Anterior cingulate cortex (tissue), 58 donors: ENCODE results near the gene ARAP1.

Experiments used
- DNase-seq, 58 donors: peaks; one replicate each; lab custom pipeline; 2025; lab: John Stamatoyannopoulos, UW

ARAP1 gene

GRCh38 chr11:72688929-72689328, 63.3 kb downstream of the ARAP1 start:
- DNase-seq = no peak

- no peak for DNase-seq
Measured at GRCh38 chr11:72688486-72688885, 63.7 kb downstream of the ARAP1 start.

DNA sequence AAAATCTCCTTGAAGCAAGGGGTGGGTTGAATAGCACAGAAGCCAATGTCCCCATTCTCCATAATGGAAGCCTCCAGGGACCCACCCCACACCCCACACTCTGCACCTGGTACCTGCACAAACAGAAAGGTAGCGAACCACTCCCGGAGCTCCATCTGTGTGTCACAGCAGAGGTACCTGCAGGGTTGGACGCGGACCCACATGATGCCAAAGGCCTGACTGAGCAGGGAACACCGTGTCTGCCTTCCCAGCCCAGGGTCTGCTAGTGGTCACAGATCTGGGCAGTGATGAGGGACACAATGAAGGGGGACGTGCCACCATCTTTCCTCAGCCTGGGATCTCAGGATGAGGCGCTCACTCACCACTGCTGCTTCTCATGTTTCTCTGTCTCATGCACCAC, 64.9 kb downstream of the ARAP1 start:
- DNase-seq = no peak

DNA sequence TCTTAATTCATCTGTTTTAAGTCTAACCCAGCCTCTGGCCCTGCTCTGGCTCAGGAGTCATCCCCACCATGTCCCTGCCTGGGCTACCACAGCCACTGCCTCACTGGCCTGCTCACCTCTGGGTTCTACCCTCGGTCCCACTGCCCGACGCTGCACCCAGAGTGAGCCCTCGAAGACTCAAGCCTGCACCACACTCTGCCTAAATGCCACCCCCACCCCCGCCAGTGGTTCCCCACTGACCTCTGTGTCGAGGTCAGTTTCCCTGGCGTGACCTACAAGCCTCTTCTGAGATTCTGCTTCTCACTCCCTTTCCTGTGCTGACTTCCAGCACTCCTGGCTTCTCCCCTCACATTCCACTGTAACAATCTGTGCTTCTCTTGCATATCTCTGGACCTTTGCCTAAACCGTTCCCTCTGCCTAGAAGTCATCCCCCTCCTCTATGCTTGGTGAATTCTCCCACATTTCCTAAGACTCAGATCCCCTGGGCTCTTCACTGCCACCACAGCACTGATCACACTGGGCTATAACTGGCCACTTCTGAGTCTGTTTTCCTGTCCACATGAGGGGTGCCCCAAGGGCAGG, 65.5 kb downstream of the ARAP1 start:
- no peak for DNase-seq

GRCh38 chr11:72685560-72686480, 66.4 kb downstream of the ARAP1 start:
- DNase-seq = no peak

DNA sequence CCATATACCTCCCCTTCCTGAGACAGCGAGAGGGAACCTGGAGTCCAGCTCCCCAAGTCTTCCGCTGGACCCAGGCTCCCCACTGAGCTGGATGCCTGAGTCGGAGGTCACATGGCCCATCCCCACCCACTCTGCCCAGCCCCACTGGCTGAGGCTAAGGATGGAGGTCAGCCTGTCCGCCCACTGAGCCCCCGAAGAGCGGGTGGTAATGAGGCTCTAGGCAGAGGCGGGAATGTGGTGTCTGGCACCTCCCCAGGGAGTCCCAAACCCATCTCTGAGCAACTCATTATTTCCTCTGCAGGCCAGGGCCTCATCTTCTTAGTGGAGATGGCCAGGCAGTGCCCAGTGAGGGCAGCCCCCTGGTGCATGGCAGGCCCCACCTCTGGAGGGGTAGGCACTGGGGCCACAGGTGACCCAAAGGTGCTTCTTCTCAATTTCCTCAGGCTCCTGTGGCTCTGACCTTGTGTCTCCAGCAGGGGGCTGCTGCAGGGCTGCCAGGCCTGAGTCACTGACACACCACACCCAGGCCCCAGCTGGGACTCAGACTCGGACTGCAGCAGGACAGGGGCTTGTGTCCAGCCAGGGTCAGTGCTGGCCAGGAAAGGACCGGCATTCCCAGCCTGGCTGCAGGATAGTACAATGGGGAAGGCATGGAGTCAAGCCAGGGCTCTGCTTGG, 67.8 kb downstream of the ARAP1 start:
- DNase-seq = peak in 2 of 58 donors; percentile 18 to 43

- peak in 54 of 58 donors; percentile 11 to 82 (median 42) for DNase-seq
Measured at GRCh38 chr11:72683782-72684200, 68.4 kb downstream of the ARAP1 start.

DNA sequence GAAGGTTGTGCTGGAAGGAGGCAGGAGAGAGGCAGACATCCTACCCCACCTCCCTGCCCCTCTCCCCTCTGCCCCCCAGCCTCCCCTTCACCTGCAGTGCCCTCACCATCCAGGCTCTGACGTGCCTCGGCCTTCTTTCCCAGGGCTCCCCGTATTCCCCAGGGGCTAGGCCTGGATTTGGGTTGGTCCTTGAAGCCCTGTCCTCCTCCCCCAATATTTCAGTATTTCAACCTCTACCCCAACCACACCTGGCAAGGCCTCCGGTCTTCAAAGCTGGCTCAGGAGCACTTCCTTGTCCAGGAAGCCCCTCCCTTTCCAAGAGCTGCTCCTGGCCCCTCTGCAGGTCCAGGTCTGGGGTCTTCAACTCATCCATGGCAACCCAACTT, 69.4 kb downstream of the ARAP1 start:
- no peak for DNase-seq

DNA sequence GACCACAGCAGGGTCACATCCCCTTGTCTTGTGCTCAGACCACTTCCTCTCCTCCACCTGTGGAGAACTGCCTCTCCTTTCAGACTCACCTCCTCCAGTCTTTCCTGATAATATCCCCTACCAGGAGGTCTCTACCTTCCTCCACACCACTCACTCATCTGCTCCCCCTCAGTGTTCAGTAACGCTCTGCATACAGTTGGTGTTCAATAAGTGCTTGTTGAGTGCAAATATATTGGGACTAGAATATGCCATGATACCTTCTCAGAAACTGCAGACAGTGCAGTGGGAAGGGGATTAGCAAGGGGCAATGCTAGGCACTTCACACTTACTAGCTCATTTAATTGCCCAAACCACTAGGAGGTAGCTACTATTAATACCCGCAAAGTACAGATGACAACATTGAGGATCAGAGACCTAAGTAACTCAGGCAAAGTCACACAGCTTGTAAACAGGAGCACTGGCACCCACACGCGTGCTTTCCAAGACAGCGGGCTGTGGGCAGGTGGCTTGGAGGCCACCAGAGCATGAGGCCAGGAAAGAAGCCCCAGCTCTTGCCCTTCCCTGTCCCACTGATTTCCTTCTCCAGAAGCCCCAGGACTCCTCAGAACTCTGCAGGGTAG, 69.9 kb downstream of the ARAP1 start:
- no peak for DNase-seq

- peak in 42 of 58 donors; percentile 19 to 83 (median 48) for DNase-seq
Measured at GRCh38 chr11:72681226-72682153, 70.7 kb downstream of the ARAP1 start.

- peak in 1 of 58 donors; percentile 21 for DNase-seq
Measured at GRCh38 chr11:72680624-72681158, 71.5 kb downstream of the ARAP1 start.

DNA sequence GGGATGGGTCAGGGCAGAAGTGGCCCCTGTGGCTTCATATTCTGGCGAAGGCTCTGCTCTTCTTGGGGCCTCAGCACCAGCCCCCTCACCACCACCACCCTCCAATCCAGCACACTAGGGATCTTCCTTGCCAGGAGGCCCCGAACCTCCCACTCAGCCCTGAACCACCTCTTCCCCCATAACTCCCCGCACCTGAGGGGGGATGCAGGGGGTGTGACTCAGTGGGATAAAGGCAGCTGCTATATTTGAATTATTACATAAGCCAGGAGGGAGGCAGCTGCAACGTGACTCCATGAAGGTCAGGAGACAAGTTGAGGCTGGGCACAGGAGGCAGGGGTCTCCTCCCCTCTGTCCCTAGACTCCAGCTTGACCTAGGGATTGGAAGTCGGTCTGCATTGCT, 72.3 kb downstream of the ARAP1 start:
- peak in 1 of 58 donors; percentile 13 for DNase-seq

DNA sequence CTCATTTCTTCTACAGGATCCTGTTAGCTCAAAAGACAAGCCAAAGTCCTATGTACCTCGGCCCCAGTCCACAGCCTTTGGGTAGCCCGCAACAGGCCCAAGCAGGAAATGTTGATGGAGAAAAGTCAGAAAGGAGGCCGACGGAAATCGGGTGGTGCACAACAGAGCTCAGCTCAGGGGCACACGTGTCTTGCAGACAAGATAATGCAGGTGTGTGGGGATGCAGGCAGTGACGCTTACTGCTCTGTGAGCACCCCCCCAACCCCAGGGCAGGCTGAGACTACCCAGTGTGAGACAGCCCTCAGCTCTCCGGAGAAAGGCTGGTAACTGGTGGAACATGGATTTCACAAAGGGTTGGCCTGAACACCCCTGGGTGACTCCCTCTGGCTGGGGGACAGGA, 73.7 kb downstream of the ARAP1 start:
- no peak for DNase-seq

DNA sequence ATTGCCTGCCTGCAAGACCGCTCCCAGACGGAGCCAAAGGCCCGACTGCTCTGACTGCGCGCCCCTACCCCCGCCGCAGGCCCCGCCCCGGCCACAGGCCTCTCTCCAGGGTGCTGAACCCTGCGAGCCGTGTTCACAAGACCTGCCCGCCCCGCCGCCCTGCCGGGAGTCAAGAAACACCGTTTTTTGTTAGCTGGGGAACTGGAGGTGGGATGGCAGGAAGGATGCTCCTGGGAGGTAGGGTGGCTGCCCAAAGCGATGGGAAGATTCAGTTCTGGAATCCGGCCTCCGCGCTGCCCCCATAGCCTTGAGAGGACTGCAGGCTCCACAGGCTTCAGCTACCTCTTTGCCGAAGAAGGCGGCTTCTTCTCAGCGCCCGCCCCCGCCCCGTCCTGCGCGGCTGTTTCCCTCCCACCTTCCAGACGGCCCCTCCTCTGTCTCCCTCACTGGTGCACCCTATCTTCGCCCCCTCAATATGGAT, 75.3 kb downstream of the ARAP1 start:
- DNase-seq = peak in 26 of 58 donors; percentile 3 to 66 (median 37)

GRCh38 chr11:72675221-72675620, 77.0 kb downstream of the ARAP1 start:
- DNase-seq = no peak

GRCh38 chr11:72673943-72674828, 78.0 kb downstream of the ARAP1 start, which contains the start of gene PDE2A:
Gene PDE2A, minus strand, starts transcription at chr11:72674422. Its CDS starts 215 bp downstream, at chr11:72674207.
- peak in 32 of 58 donors; percentile 11 to 87 (median 39) for DNase-seq

GRCh38 chr11:72673284-72673942, 78.8 kb downstream of the ARAP1 start:
- DNase-seq = no peak
